Stimulated activated CD8-positive, alpha-beta memory T cell treated with anti-CD3 and anti-CD28 coated beads, Interleukin-7, amount 100 ng/mL, for 48 hours (primary cell): Measurements from ENCODE around the gene KATNA1.
"Not testable (repeated sequence)": the region's sequence is repeated elsewhere in the genome, so short reads cannot be mapped to it uniquely, and the experiment has no call there.

Source experiments
- DNase-seq, 2 donors: peaks; one replicate each; pipeline ENCODE4 v3.0.0-alpha.2; 2020; ENCODE audit warnings: low read depth in 1 of 2; ENCODE audit errors: extremely low read depth in 1 of 2

The KATNA1 gene

GRCh38 chr6:149648148-149649145 lies at the start of gene KATNA1:
Gene KATNA1, minus strand, starts transcription at chr6:149648714. Its CDS starts 10,167 bp downstream, at chr6:149638547.
- peak; percentile 81 to 82 for DNase-seq

- DNase-seq = no peak
Observed at GRCh38 chr6:149698175-149698574, 49.7 kb upstream of the KATNA1 start.

- DNase-seq = no peak
Observed at GRCh38 chr6:149696901-149697300, 48.4 kb upstream of the KATNA1 start.

GRCh38 chr6:149694921-149695320 lies 46.4 kb upstream of the KATNA1 start:
- DNase-seq = no peak

GRCh38 chr6:149691201-149691600 lies 42.7 kb upstream of the KATNA1 start:
- DNase-seq = no peak

- DNase-seq = no peak
Observed at GRCh38 chr6:149686230-149686629, 37.7 kb upstream of the KATNA1 start.

- no peak for DNase-seq
Observed at GRCh38 chr6:149683256-149683859, 34.8 kb upstream of the KATNA1 start.

- not testable (repeated sequence) for DNase-seq
Observed at GRCh38 chr6:149681845-149682244, 33.3 kb upstream of the KATNA1 start.

GRCh38 chr6:149681209-149681608 lies 32.7 kb upstream of the KATNA1 start:
- no peak for DNase-seq

- DNase-seq = no peak
Observed at GRCh38 chr6:149680503-149680902, 32.0 kb upstream of the KATNA1 start.

- not testable (repeated sequence) for DNase-seq
Observed at GRCh38 chr6:149672265-149672664, 23.8 kb upstream of the KATNA1 start.

- no peak for DNase-seq
Observed at GRCh38 chr6:149660028-149660427, 11.5 kb upstream of the KATNA1 start.

GRCh38 chr6:149657441-149657840 lies 8.9 kb upstream of the KATNA1 start:
- no peak for DNase-seq

GRCh38 chr6:149651056-149651455 lies 2.5 kb upstream of the KATNA1 start:
- DNase-seq = no peak

- no peak for DNase-seq
Observed at GRCh38 chr6:149646599-149646998, 1.9 kb downstream of the KATNA1 start.

GRCh38 chr6:149642829-149643580 lies 5.5 kb downstream of the KATNA1 start:
- no peak for DNase-seq

- DNase-seq = no peak
Observed at GRCh38 chr6:149636124-149636523, 12.4 kb downstream of the KATNA1 start.

GRCh38 chr6:149634315-149634714 lies 14.2 kb downstream of the KATNA1 start:
- no peak for DNase-seq

- no peak for DNase-seq
Observed at GRCh38 chr6:149628875-149629510, 19.5 kb downstream of the KATNA1 start.

GRCh38 chr6:149627672-149628071 lies 20.8 kb downstream of the KATNA1 start:
- no peak for DNase-seq

- DNase-seq = no peak
Observed at GRCh38 chr6:149615805-149616204, 32.7 kb downstream of the KATNA1 start.
